K562 (cell line): Measurements from ENCODE around the gene HLCS. TPM values are rescaled to one million over a fixed set of nuclear protein-coding genes. Genes with fewer than 3 reads are reported as not detected.

Experiments used
- ATAC-seq: fragments of 200-7000 bp; cut with Tn5 transposase; 3 replicates; pipeline ENCODE4 v1.9.1; 2020; ENCODE audit warnings: moderate library complexity
- BruUV-seq: library from RNA; stranded (reverse); fragments of 400-500 nt; replicated peaks from 2 replicates; lab custom pipeline; 2021; lab: Mats Ljungman, UMichigan
- CTCF ChIA-PET: fragments of 300-600 bp; formaldehyde crosslinking; extraction: SDS; loops from one replicate; lab custom pipeline; 2021; ENCODE audit warnings: low intra/inter-chr PET ratio; lab: Yijun Ruan, JAX
- POLR2A ChIA-PET: fragments of 300-600, 350-650 bp; sonication (Branson Sonifier 250); formaldehyde crosslinking; extraction: SDS; loops from one replicate; lab custom pipeline; 2021; ENCODE audit warnings: antibody characterized with exemption, inconsistent platforms; lab: Yijun Ruan, JAX
- DNase-seq, 4 experiments: peaks; one replicate each; pipeline versions ENCODE4 v3.0.0 to v3.0.0-alpha.2; 2011 to 2018; ENCODE audit warnings: low spot score in 3 of 4, mixed read lengths in 3 of 4; ENCODE audit errors: extremely low read depth in 1 of 4
- FAIRE-seq: peaks from 2 replicates; lab custom pipeline; 2011; peaks lifted over from hg19 to GRCh38; lab: Jason Lieb, UNC
- H2AFZ ChIP-seq: 2 replicates; pipeline ENCODE4 v1.6.0; 2011; ENCODE audit warnings: low read depth, low read length, control low read depth, inconsistent platforms
- H3K27ac ChIP-seq: fragments of 200-600 bp; 3 replicates; pipeline ENCODE4 v1.8.0; 2011; ENCODE audit warnings: low read depth, mild to moderate bottlenecking, control low read depth, inconsistent platforms, low read length, moderate library complexity, mixed read lengths; ENCODE audit errors: extremely low read depth
- H3K27me3 ChIP-seq, 2 experiments: fragments of 300-600 bp in 1 of 2; 2 replicates in 1 of 2; 3 replicates in 1 of 2; pipeline versions ENCODE4 v1.6.0 to v1.8.0; 2011; ENCODE audit warnings: inconsistent platforms in 2 of 2, low read length in 2 of 2, mild to moderate bottlenecking in 1 of 2, mixed read lengths in 1 of 2, moderate library complexity in 1 of 2; ENCODE audit not compliant: control insufficient read depth in 2 of 2, insufficient read depth in 2 of 2
- H3K36me3 ChIP-seq: fragments of 300-600 bp; 3 replicates; pipeline ENCODE4 v1.8.0; 2011; ENCODE audit warnings: mild to moderate bottlenecking, low read length, inconsistent platforms; ENCODE audit not compliant: control insufficient read depth, insufficient read depth
- H3K4me1 ChIP-seq, 2 experiments: fragments of 200-600 bp in 1 of 2; replicated peaks in 1 of 2; 2 replicates in 1 of 2; 3 replicates in 1 of 2; pipeline versions ENCODE4 v1.5.1 to v1.8.0; 2011; ENCODE audit warnings: inconsistent platforms in 2 of 2, low read length in 2 of 2, mild to moderate bottlenecking in 1 of 2, mixed read lengths in 1 of 2, moderate library complexity in 1 of 2; ENCODE audit not compliant: control insufficient read depth in 2 of 2, insufficient read depth in 2 of 2
- H3K4me2 ChIP-seq: 2 replicates; pipeline ENCODE4 v1.6.1; 2011; ENCODE audit warnings: low read length, control low read depth, inconsistent platforms, mixed read lengths; ENCODE audit not compliant: insufficient read depth
- H3K4me3 ChIP-seq: fragments of 200-600 bp; sonication (generic), shearing (Covaris generic); 2 replicates; pipeline ENCODE4 v1.5.1; 2016; ENCODE audit warnings: control low read depth, inconsistent platforms
- H3K79me2 ChIP-seq: fragments of 200-600 bp; 3 replicates; pipeline ENCODE4 v1.8.0; 2011; ENCODE audit warnings: low read length, inconsistent platforms; ENCODE audit not compliant: control insufficient read depth, insufficient read depth
- H3K9ac ChIP-seq, 2 experiments: 2 replicates each; pipeline versions ENCODE4 v1.6.0 to v1.6.1; 2011; ENCODE audit warnings: low read depth in 2 of 2, low read length in 2 of 2, control low read depth in 1 of 2, inconsistent platforms in 1 of 2, mild to moderate bottlenecking in 1 of 2, mixed read lengths in 1 of 2; ENCODE audit not compliant: insufficient read depth in 1 of 2
- H3K9me1 ChIP-seq: one replicate; pipeline ENCODE4 v1.6.0; 2011; ENCODE audit warnings: inconsistent platforms, mild to moderate bottlenecking, low read length, moderate library complexity; ENCODE audit not compliant: control insufficient read depth, insufficient read depth
- H3K9me3 ChIP-seq: replicated peaks from 2 replicates; pipeline ENCODE4 v1.5.1; 2011; ENCODE audit warnings: low read depth, low read length, inconsistent platforms; ENCODE audit not compliant: control insufficient read depth, insufficient read depth
- H4K20me1 ChIP-seq: replicated peaks from 2 replicates; pipeline ENCODE4 v1.6.1; 2011; ENCODE audit warnings: low read length, inconsistent platforms, mixed read lengths; ENCODE audit not compliant: control insufficient read depth, insufficient read depth
- ARID1B ChIP-seq: fragments of 450-650 bp; IDR thresholded peaks from 2 replicates; pipeline ENCODE4 v1.6.1; 2016; ENCODE audit warnings: antibody characterized with exemption, mild to moderate bottlenecking, inconsistent platforms
- BMI1 ChIP-seq: fragments of 150-350 bp; IDR thresholded peaks from 2 replicates; pipeline ENCODE4 v1.6.1; 2014; ENCODE audit warnings: low read length
- CBFA2T3 ChIP-seq: fragments of 450-650 bp; IDR thresholded peaks from 2 replicates; pipeline ENCODE4 v1.6.1; 2017
- CEBPG ChIP-seq, 3 experiments: fragments of 200-800 bp in 1 of 3; sonication (Bioruptor generic) in 1 of 3; sonication (generic) in 1 of 3; formaldehyde crosslinking in 1 of 3; IDR thresholded peaks in 2 of 3; conservative IDR thresholded peaks in 1 of 3; 2 replicates each; pipeline versions ENCODE4 v1.6.1 to v1.8.0; 2016 to 2022; ENCODE audit warnings: missing compliant biosample characterization in 2 of 3, missing genetic modification characterization in 2 of 3, mild to moderate bottlenecking in 1 of 3, missing genetic modification reagents in 1 of 3
- EHMT2 ChIP-seq: fragments of 450-650 bp; IDR thresholded peaks from 2 replicates; pipeline ENCODE4 v1.6.1; 2018; ENCODE audit warnings: antibody characterized with exemption
- EZH2 ChIP-seq: IDR thresholded peaks from 2 replicates; pipeline ENCODE4 v1.6.1; 2012; ENCODE audit warnings: low read depth, mild to moderate bottlenecking, inconsistent platforms, low read length, borderline replicate concordance
- FOXO4 ChIP-seq: fragments of 450-650 bp; formaldehyde crosslinking; IDR thresholded peaks from 2 replicates; pipeline ENCODE4 v1.4.0; 2020; ENCODE audit warnings: mild to moderate bottlenecking, moderate library complexity
- HDAC1 ChIP-seq, 2 experiments: fragments of 450-650 bp; IDR thresholded peaks; 2 replicates each; pipeline ENCODE4 v1.6.1; 2016 to 2017; ENCODE audit warnings: inconsistent platforms in 1 of 2, mild to moderate bottlenecking in 1 of 2, moderate library complexity in 1 of 2
- IFI16 ChIP-seq: fragments of 250-450 bp; sonication (Bioruptor Pico); IDR thresholded peaks from 2 replicates; pipeline ENCODE4 v2.1.2; 2022; ENCODE audit warnings: mild to moderate bottlenecking, inconsistent platforms
- KHSRP ChIP-seq: fragments of 450-650 bp; IDR thresholded peaks from 2 replicates; pipeline ENCODE4 v1.6.1; 2017
- NRF1 ChIP-seq, 2 experiments: fragments of 450-650 bp; IDR thresholded peaks in 1 of 2; conservative IDR thresholded peaks in 1 of 2; 2 replicates each; pipeline ENCODE4 v1.6.1; 2014; ENCODE audit warnings: mild to moderate bottlenecking in 2 of 2
- POU5F1 ChIP-seq: fragments of 150-350 bp; IDR thresholded peaks from 2 replicates; pipeline ENCODE4 v1.6.1; 2014; ENCODE audit warnings: borderline replicate concordance, low read length, low read depth, mild to moderate bottlenecking; ENCODE audit not compliant: partially characterized antibody
- SP1 ChIP-seq: sonication (generic); formaldehyde crosslinking; IDR thresholded peaks from 2 replicates; pipeline ENCODE4 v1.8.1; 2022; ENCODE audit warnings: mild to moderate bottlenecking, missing genetic modification reagents
- SRSF9 ChIP-seq: fragments of 200-400 bp; formaldehyde crosslinking; IDR thresholded peaks from 2 replicates; pipeline ENCODE4 v1.6.1; 2017; ENCODE audit warnings: low read depth, low read length, borderline replicate concordance
- TBP ChIP-seq: optimal IDR thresholded peaks from 2 replicates; pipeline ENCODE3; 2011; ENCODE audit warnings: low read depth, low read length, improper control_type of control experiment
- TCF7 ChIP-seq: sonication (generic); IDR thresholded peaks from 2 replicates; pipeline ENCODE4 v1.6.1; 2016; ENCODE audit warnings: antibody characterized with exemption, borderline replicate concordance
- TCF7L2 ChIP-seq: fragments of 150-350 bp; IDR thresholded peaks from 2 replicates; pipeline ENCODE4 v1.6.1; 2016; ENCODE audit warnings: low read depth, mild to moderate bottlenecking, low read length, moderate library complexity
- ZC3H8 ChIP-seq: fragments of 450-650 bp; IDR thresholded peaks from 2 replicates; pipeline ENCODE4 v1.6.1; 2017
- ZNF143 ChIP-seq: sonication (generic); formaldehyde crosslinking; IDR thresholded peaks from 2 replicates; pipeline ENCODE4 v1.9.0; 2022; ENCODE audit warnings: mild to moderate bottlenecking, missing genetic modification reagents
- ZNF764 ChIP-seq: fragments of 250-450 bp; sonication (Bioruptor Pico); IDR thresholded peaks from 2 replicates; pipeline ENCODE4 v1.4.0; 2020; ENCODE audit warnings: low read depth, mild to moderate bottlenecking, moderate library complexity
- WGBS: fragments of 100-300 bp; shearing (Covaris generic); methylation state at CpG from one replicate; pipeline ENCODE4 v1.1.6; 2016; ENCODE audit warnings: low coverage, mixed read lengths; ENCODE audit not compliant: insufficient coverage; ENCODE audit errors: missing lambda C conversion rate; 5-methylcytosine and 5-hydroxymethylcytosine counted together
- in situ Hi-C: fragments of 300-500 bp; cut with MboI; formaldehyde crosslinking; loops from 4 replicates; pipeline ENCODE4 v1.15.0; 2018; ENCODE audit warnings: inconsistent platforms, mixed read lengths
- intact Hi-C: fragments of 100-400 bp; cut with micrococcal nuclease; formaldehyde crosslinking; loops from 2 replicates; pipeline ENCODE4 v1.14.2; 2022
- polyA plus RNA-seq, 8 experiments: library from polyadenylated mRNA; depleted of rRNA in 4 of 8; stranded (reverse) in 5 of 8; unstranded in 3 of 8; fragments of >200 nt; fragmentation: Nextera tagmentation in 2 of 8; fragmentation: Illumina TruSeq in 1 of 8; extraction: Ambion mirVana in 2 of 8; extraction: Trizol in 1 of 8; gene quantifications; 2 replicates each; pipeline versions ENCODE4 v1.2.1 to v1.2.3, GENCODE V29; 2011 to 2014; ENCODE audit warnings: inconsistent platforms in 1 of 8, missing spikeins in 1 of 8
- total RNA-seq, 7 experiments: library from RNA; depleted of rRNA in 6 of 7; stranded (reverse); fragments of >200 nt in 6 of 7; fragmentation: Illumina TruSeq in 2 of 7; extraction: Trizol in 2 of 7; gene quantifications; 2 replicates each; pipeline versions ENCODE4 v1.2.1 to v1.2.3, GENCODE V29; 2011 to 2021; ENCODE audit warnings: low replicate concordance in 1 of 7

The HLCS gene
- total and polyA plus RNA-seq, 9 of the 15 experiments (the other 6 are each of a cell fraction or from before 2014, with no cell fraction given), result 3.0 to 21.5 (median 17.1) TPM

GRCh38 chr21:36968976-36969375 is 2.5 kb upstream of the HLCS start (continued):
- TF ChIP-seq ZC3H8, result no peak
- TF ChIP-seq SP1, result no peak
- no peak for TF ChIP-seq CEBPG (CRISPR knock-in tag; IDR thresholded peaks at IDR 0.05)
- TF ChIP-seq CEBPG (tag; conservative IDR thresholded peaks at IDR 0.05 in 1 of 2, IDR thresholded peaks at IDR 0.05 in 1 of 2), result no peak
- TF ChIP-seq EHMT2, result no peak

- Histone ChIP-seq H3K9ac (no peak overlapping the region), H3K79me2 (peaks cover 30% of the 10 kb centered on the region), H3K4me3 (no peak overlapping the region), H3K27me3 (no peaks in the 10 kb centered on the region), H3K9me3 (no peaks in the 10 kb centered on the region), H3K27ac (no peak overlapping the region), H3K4me1 (peaks cover 22 to 27% of the 10 kb centered on the region in 2 experiments), H3K36me3 (no peaks in the 10 kb centered on the region; the same call in 1 of the 3 replicates), H3K4me2 (no peak overlapping the region), H2AFZ (no peak overlapping the region), H3K9me1 (no peaks in the 10 kb centered on the region), H4K20me1 (no peaks in the 10 kb centered on the region)
- ATAC-seq (no peak), DNase-seq (no peak), FAIRE-seq (no peak)
- intact Hi-C loops, result no loop called here
- BruUV-seq, result no TSS peak
- 72% methylated on average over 4 of the region's 4 CpGs for WGBS
- in situ Hi-C loops, result no loop called here
- ChIA-PET POLR2A (interaction anchor here (0.9 kb wide), 1 partner anchor 19 kb away, joined by 3 read pairs; no protein-coding TSS in a partner anchor), CTCF (no interaction called here)
- no peak for TF ChIP-seq IFI16
- TF ChIP-seq KHSRP, result no peak
- TF ChIP-seq POU5F1, result no peak
- TF ChIP-seq SRSF9, result no peak
- no peak for TF ChIP-seq TBP
- no peak for TF ChIP-seq BMI1
- TF ChIP-seq TCF7L2, result no peak
- no peak for TF ChIP-seq EZH2
- TF ChIP-seq CBFA2T3, result no peak
- no peak for TF ChIP-seq NRF1 (conservative IDR thresholded peaks at IDR 0.05 in 1 of 2, IDR thresholded peaks at IDR 0.05 in 1 of 2)
- no peak for TF ChIP-seq FOXO4 (CRISPR knock-in tag)
- no peak for TF ChIP-seq HDAC1 (IDR thresholded peaks at IDR 0.05)
- no peak for TF ChIP-seq TCF7
- no peak for TF ChIP-seq ZNF764
- TF ChIP-seq ZNF143 (CRISPR knock-in tag), result no peak
- no peak for TF ChIP-seq ARID1B
These were observed 1.9 kb upstream of the HLCS start for GRCh38 chr21:36968414-36968813.
